ENCODE measurements around the gene PHRF1. TPM values are rescaled to one million over a fixed set of nuclear protein-coding genes. Genes with fewer than 3 reads are reported as not detected.

PHRF1 gene
- total RNA-seq, 1 experiment from 2014 or later: 31.8 TPM

GRCh38 chr11:556662-557256, 19.5 kb upstream of the PHRF1 start:
- ChIA-PET CTCF (interaction anchor here (0.6 to 1.0 kb wide), 3 partner anchors 9 to 125 kb away, joined by 3 to 4 read pairs (median 3); partner anchors contain the start of gene IRF7), POLR2A (interaction anchor here (0.6 to 1.4 kb wide), 3 partner anchors 11 to 19 kb away, joined by 3 to 5 read pairs (median 4); no protein-coding TSS in a partner anchor)
- no TSS peak for BruUV-seq (replicated peaks)
- H3K9me3 Mint-ChIP-seq (ENCODE audit: unreplicated experiment): no peaks in the 10 kb centered on the region
- H3K36me3 Mint-ChIP-seq (ENCODE audit: insufficient read depth, unreplicated experiment): peaks cover 7% of the 10 kb centered on the region
- peaks cover 14% of the 10 kb centered on the region for H3K4me1 Mint-ChIP-seq (ENCODE audit: insufficient read depth, unreplicated experiment)
- intact Hi-C loops (cut with micrococcal nuclease): no loop called here
- no peak overlapping the region for H3K27ac Mint-ChIP-seq (ENCODE audit: low read depth, unreplicated experiment)
- H3K4me3 Mint-ChIP-seq (ENCODE audit: unreplicated experiment): no peak overlapping the region
- no peak for TF ChIP-seq CTCF (IDR thresholded peaks at IDR 0.05; ENCODE audit: unreplicated experiment)
- H3K27me3 Mint-ChIP-seq (ENCODE audit: insufficient read depth, unreplicated experiment): no peaks in the 10 kb centered on the region
- DNase-seq (ENCODE audit: unreplicated experiment): no peak

- CTCF ChIA-PET: interaction anchor here (0.7 to 1.0 kb wide), 2 partner anchors 8 to 124 kb away, joined by 3 read pairs; no protein-coding TSS in a partner anchor
- H3K27ac Mint-ChIP-seq (ENCODE audit: low read depth, unreplicated experiment): no peak overlapping the region
- intact Hi-C loops (cut with micrococcal nuclease): no loop called here
- peaks cover 7% of the 10 kb centered on the region for H3K36me3 Mint-ChIP-seq (ENCODE audit: insufficient read depth, unreplicated experiment)
- no peaks in the 10 kb centered on the region for H3K27me3 Mint-ChIP-seq (ENCODE audit: insufficient read depth, unreplicated experiment)
- no peaks in the 10 kb centered on the region for H3K9me3 Mint-ChIP-seq (ENCODE audit: unreplicated experiment)
- no peak for DNase-seq (ENCODE audit: unreplicated experiment)
- POLR2A ChIA-PET: interaction anchor here (1.4 kb wide), 1 partner anchor 18 kb away, joined by 5 read pairs; no protein-coding TSS in a partner anchor
- peaks cover 14% of the 10 kb centered on the region for H3K4me1 Mint-ChIP-seq (ENCODE audit: insufficient read depth, unreplicated experiment)
- no peak overlapping the region for H3K4me3 Mint-ChIP-seq (ENCODE audit: unreplicated experiment)
- TF ChIP-seq CTCF (IDR thresholded peaks at IDR 0.05; ENCODE audit: unreplicated experiment): no peak
- BruUV-seq (replicated peaks): no TSS peak
Observed at GRCh38 chr11:557328-558132, 18.7 kb upstream of the PHRF1 start.

GRCh38 chr11:558503-558902, 17.8 kb upstream of the PHRF1 start:
- BruUV-seq (replicated peaks): no TSS peak
- CTCF ChIA-PET: no interaction called here
- Mint-ChIP-seq H3K4me3 (ENCODE audit: unreplicated experiment) (no peak overlapping the region), H3K27me3 (ENCODE audit: insufficient read depth, unreplicated experiment) (no peaks in the 10 kb centered on the region), H3K36me3 (ENCODE audit: insufficient read depth, unreplicated experiment) (peaks cover 9% of the 10 kb centered on the region), H3K27ac (ENCODE audit: low read depth, unreplicated experiment) (no peak overlapping the region), H3K4me1 (ENCODE audit: insufficient read depth, unreplicated experiment) (peaks cover 14% of the 10 kb centered on the region), H3K9me3 (ENCODE audit: unreplicated experiment) (no peaks in the 10 kb centered on the region)
- intact Hi-C loops (cut with micrococcal nuclease): no loop called here
- TF ChIP-seq CTCF (IDR thresholded peaks at IDR 0.05; ENCODE audit: unreplicated experiment): no peak
- POLR2A ChIA-PET: interaction anchor here (0.6 kb wide), 1 partner anchor 351 kb away, joined by 3 read pairs; the partner anchor contains the start of genes BET1L and RIC8A
- DNase-seq (ENCODE audit: unreplicated experiment): no peak

GRCh38 chr11:559020-559620, 17.1 kb upstream of the PHRF1 start:
- peaks cover 14% of the 10 kb centered on the region for H3K4me1 Mint-ChIP-seq (ENCODE audit: insufficient read depth, unreplicated experiment)
- no peak for TF ChIP-seq CTCF (IDR thresholded peaks at IDR 0.05; ENCODE audit: unreplicated experiment)
- H3K27ac Mint-ChIP-seq (ENCODE audit: low read depth, unreplicated experiment): no peak overlapping the region
- no peaks in the 10 kb centered on the region for H3K27me3 Mint-ChIP-seq (ENCODE audit: insufficient read depth, unreplicated experiment)
- no peaks in the 10 kb centered on the region for H3K9me3 Mint-ChIP-seq (ENCODE audit: unreplicated experiment)
- H3K4me3 Mint-ChIP-seq (ENCODE audit: unreplicated experiment): no peak overlapping the region
- BruUV-seq (replicated peaks): no TSS peak
- H3K36me3 Mint-ChIP-seq (ENCODE audit: insufficient read depth, unreplicated experiment): peaks cover 14% of the 10 kb centered on the region
- intact Hi-C loops (cut with micrococcal nuclease): no loop called here
- POLR2A ChIA-PET: interaction anchor here (0.6 to 1.8 kb wide), 10 partner anchors 10 to 352 kb away, joined by 3 to 17 read pairs (median 6); partner anchors contain the start of genes BET1L, HRAS, PHRF1 and RIC8A
- CTCF ChIA-PET: interaction anchor here (1.0 kb wide), 1 partner anchor 190 kb away, joined by 3 read pairs; no protein-coding TSS in a partner anchor
- no peak for DNase-seq (ENCODE audit: unreplicated experiment)
